Muscle of back (tissue), 11 donors: ENCODE results near the gene TNS2. TPM values are rescaled to one million over a fixed set of nuclear protein-coding genes. Genes with fewer than 3 reads are reported as not detected.
"Not testable (repeated sequence)": the region's sequence is repeated elsewhere in the genome, so short reads cannot be mapped to it uniquely, and the experiment has no call there.

Experiments used
- DNase-seq, 3 donors: peaks; one replicate each; pipeline versions ENCODE4 v3.0.0 to v3.0.0-alpha.2; 2013
- polyA plus RNA-seq, 10 donors: library from polyadenylated mRNA; unstranded; fragments of 120-200 nt; gene quantifications; one replicate each; pipeline ENCODE4 v1.2.1, GENCODE V29; 2013; ENCODE audit not compliant: insufficient read length in 10 of 10

Gene TNS2
- polyA plus RNA-seq, 10 donors, result 60.2 to 137 (median 84.2) TPM

DNA sequence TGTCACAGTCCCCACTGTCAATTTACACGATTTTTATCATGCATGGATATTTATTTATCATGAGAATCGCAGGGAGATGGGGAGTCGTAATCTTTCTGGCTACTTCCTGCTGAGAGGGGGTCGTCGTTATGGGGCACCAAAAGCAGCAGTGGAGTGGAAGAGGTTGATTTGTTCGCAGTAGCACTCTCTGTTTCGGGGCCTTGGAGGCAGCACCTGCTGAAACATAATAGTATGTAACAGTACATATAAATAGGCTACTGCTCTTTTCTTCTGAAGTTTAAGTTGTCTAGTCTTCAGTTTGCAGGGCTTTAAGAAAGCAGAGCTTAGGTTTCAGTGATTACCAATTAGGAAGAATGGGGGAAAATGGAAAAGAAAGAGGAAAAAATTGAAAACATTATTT, 57.3 kb downstream of the TNS2 start:
- DNase-seq, result peak in 1 of 3 donors; percentile 44

DNA sequence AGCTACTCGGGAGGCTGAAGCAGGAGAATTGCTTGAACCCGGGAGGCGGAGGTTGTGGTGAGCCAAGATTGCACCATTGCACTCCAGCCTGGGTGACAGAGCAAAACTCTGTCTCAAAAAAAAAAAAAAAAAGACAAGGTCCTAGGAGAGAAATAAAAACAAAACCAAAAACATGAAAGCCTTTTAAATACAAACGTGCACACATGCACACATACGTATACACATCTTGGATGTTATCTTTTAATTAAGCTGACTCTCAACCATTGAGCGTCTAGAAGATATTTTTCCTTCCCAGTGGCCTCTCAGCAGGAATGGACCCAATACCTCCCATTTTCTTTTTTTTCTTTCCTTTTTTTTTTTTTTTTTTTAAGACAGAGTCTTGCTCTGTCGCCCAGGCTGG, 62.6 kb downstream of the TNS2 start:
- DNase-seq, result not testable (repeated sequence)

- DNase-seq, result no peak
Observed at GRCh38 chr12:53113136-53113705, 63.4 kb downstream of the TNS2 start.

GRCh38 chr12:53113951-53114350, 64.1 kb downstream of the TNS2 start:
- DNase-seq, result no peak

Other genes with a start within 250 kb of the TNS2 start
- gene KRT4, start 235.9 kb upstream of the TNS2 start, polyA plus RNA-seq, result 100 to 1,000 TPM in 1 of 10 donors, 1 to 10 TPM in 1, under 1 TPM in 4, not detected in 4; 0.11 to 126 (median 0.64) TPM
- gene KRT79, start 215.8 kb upstream of the TNS2 start, polyA plus RNA-seq, result under 1 TPM in 1 of 10 donors, not detected in 9; 0.21 TPM
- gene KRT78, start 201.1 kb upstream of the TNS2 start, polyA plus RNA-seq, result 1 to 10 TPM in 1 of 10 donors, under 1 TPM in 2, not detected in 7; 0.25 to 1.9 (median 0.52) TPM
- gene KRT8, start 145.0 kb upstream of the TNS2 start, polyA plus RNA-seq, result 10 to 100 TPM in 2 of 10 donors, 1 to 10 TPM in 8; 1.7 to 28.7 (median 3.8) TPM
- gene KRT18, start 100.9 kb upstream of the TNS2 start, polyA plus RNA-seq, result 10 to 100 TPM in 1 of 10 donors, 1 to 10 TPM in 9; 3.0 to 17.1 (median 3.5) TPM
- gene EIF4B, start 43.6 kb upstream of the TNS2 start, polyA plus RNA-seq, result 100 to 1,000 TPM; 357 to 476 (median 416) TPM
- 10 to 100 TPM; 15.9 to 22.3 (median 18.3) TPM for gene SPRYD3, start 29.3 kb downstream of the TNS2 start, polyA plus RNA-seq
- 100 to 1,000 TPM in 6 of 10 donors, 10 to 100 TPM in 4; 39.4 to 236 (median 105) TPM for gene IGFBP6, start 47.6 kb downstream of the TNS2 start, polyA plus RNA-seq
- gene SOAT2, start 53.4 kb downstream of the TNS2 start, polyA plus RNA-seq, result under 1 TPM in 8 of 10 donors, not detected in 2; 0.12 to 0.45 (median 0.22) TPM
- 10 to 100 TPM; 25.0 to 36.7 (median 28.3) TPM for gene ZNF740, start 130.7 kb downstream of the TNS2 start, polyA plus RNA-seq
- gene CSAD, start 130.9 kb downstream of the TNS2 start, polyA plus RNA-seq, result 10 to 100 TPM; 18.5 to 75.7 (median 28.7) TPM
- 1 to 10 TPM in 5 of 10 donors, under 1 TPM in 5; 0.46 to 5.6 (median 0.93) TPM for gene ITGB7, start 157.2 kb downstream of the TNS2 start, polyA plus RNA-seq
- 10 to 100 TPM; 17.8 to 45.7 (median 26.1) TPM for gene RARG, start 182.1 kb downstream of the TNS2 start, polyA plus RNA-seq
- 1 to 10 TPM; 3.6 to 8.6 (median 5.2) TPM for gene ESPL1, start 218.2 kb downstream of the TNS2 start, polyA plus RNA-seq
- gene PFDN5, start 245.5 kb downstream of the TNS2 start, polyA plus RNA-seq, result 100 to 1,000 TPM; 481 to 551 (median 501) TPM
- gene MYG1, start 249.6 kb downstream of the TNS2 start, polyA plus RNA-seq, result 10 to 100 TPM; 30.5 to 40.3 (median 33.3) TPM